H9 (cell line): ENCODE measurements around the gene ANXA4. TPM values are rescaled to one million over a fixed set of nuclear protein-coding genes. Genes with fewer than 3 reads are reported as not detected.

Experiments
- DNase-seq: peaks from one replicate; pipeline ENCODE4 v3.0.0-alpha.2; 2017
- H2AFZ ChIP-seq: one replicate; pipeline ENCODE4 v1.6.1; 2013; ENCODE audit warnings: mild to moderate bottlenecking, low read length, control low read depth, moderate library complexity
- H2AK5ac ChIP-seq: 2 replicates; pipeline ENCODE4 v1.6.1; 2013; ENCODE audit warnings: low read length, control low read depth, mixed read lengths; ENCODE audit not compliant: insufficient read length
- H2BK120ac ChIP-seq: one replicate; pipeline ENCODE4 v1.6.1; 2013; ENCODE audit warnings: low read depth, mild to moderate bottlenecking, low read length, control low read depth, inconsistent platforms; ENCODE audit not compliant: poor library complexity, severe bottlenecking
- H2BK12ac ChIP-seq: 2 replicates; pipeline ENCODE4 v1.6.1; 2013; ENCODE audit warnings: low read length, control low read depth, mixed read lengths, low read depth; ENCODE audit not compliant: insufficient read length
- H2BK15ac ChIP-seq: 2 replicates; pipeline ENCODE4 v1.6.1; 2013; ENCODE audit warnings: low read depth, low read length, control low read depth
- H2BK20ac ChIP-seq: one replicate; pipeline ENCODE4 v1.6.1; 2013; ENCODE audit warnings: low read depth, mild to moderate bottlenecking, low read length, control low read depth, inconsistent platforms; ENCODE audit not compliant: poor library complexity, severe bottlenecking
- H2BK5ac ChIP-seq: 2 replicates; pipeline ENCODE4 v1.6.1; 2013; ENCODE audit warnings: low read length, control low read depth, mixed read lengths; ENCODE audit not compliant: insufficient read length
- H3K14ac ChIP-seq: 2 replicates; pipeline ENCODE4 v1.6.1; 2013; ENCODE audit warnings: low read length, control low read depth; ENCODE audit not compliant: insufficient read depth
- H3K18ac ChIP-seq: 2 replicates; pipeline ENCODE4 v1.6.1; 2013; ENCODE audit warnings: low read depth, mild to moderate bottlenecking, mixed read lengths, low read length, control low read depth; ENCODE audit not compliant: insufficient read length
- H3K23ac ChIP-seq: 2 replicates; pipeline ENCODE4 v1.6.1; 2013; ENCODE audit warnings: low read length, control low read depth, mixed read lengths, low read depth; ENCODE audit not compliant: insufficient read length
- H3K23me2 ChIP-seq: 2 replicates; pipeline ENCODE4 v1.6.1; 2013; ENCODE audit warnings: low read depth, mild to moderate bottlenecking, mixed read lengths, low read length, control low read depth; ENCODE audit not compliant: insufficient read length, poor library complexity, severe bottlenecking
- H3K27ac ChIP-seq: 2 replicates; pipeline ENCODE4 v1.5.1; 2013; ENCODE audit warnings: low read length, control low read depth, mixed read lengths, low read depth; ENCODE audit not compliant: insufficient read length
- H3K27me3 ChIP-seq: 2 replicates; pipeline ENCODE4 v1.6.1; 2013; ENCODE audit warnings: low read length, control low read depth, inconsistent platforms; ENCODE audit not compliant: insufficient read depth
- H3K4ac ChIP-seq: 2 replicates; pipeline ENCODE4 v1.6.1; 2013; ENCODE audit warnings: low read depth, mild to moderate bottlenecking, control low read depth, inconsistent platforms, low read length, moderate library complexity
- H3K4me1 ChIP-seq: 2 replicates; pipeline ENCODE4 v1.6.1; 2013; ENCODE audit warnings: low read length, control low read depth, inconsistent platforms; ENCODE audit not compliant: insufficient read depth
- H3K4me2 ChIP-seq: 2 replicates; pipeline ENCODE4 v1.6.1; 2013; ENCODE audit warnings: low read length, control low read depth, mixed read lengths; ENCODE audit not compliant: insufficient read length, insufficient read depth
- H3K56ac ChIP-seq: 2 replicates; pipeline ENCODE4 v1.6.1; 2013; ENCODE audit warnings: low read depth, mild to moderate bottlenecking, mixed read lengths, low read length, control low read depth; ENCODE audit not compliant: insufficient read length
- H3K79me1 ChIP-seq: 2 replicates; pipeline ENCODE4 v1.6.1; 2013; ENCODE audit warnings: low read depth, mild to moderate bottlenecking, moderate library complexity, low read length, control low read depth, inconsistent platforms; ENCODE audit not compliant: insufficient read depth, poor library complexity, severe bottlenecking
- H3K79me2 ChIP-seq: 2 replicates; pipeline ENCODE4 v1.6.1; 2013; ENCODE audit warnings: low read length, control low read depth, inconsistent platforms; ENCODE audit not compliant: insufficient read depth
- H3K9ac ChIP-seq: 2 replicates; pipeline ENCODE4 v1.6.1; 2013; ENCODE audit warnings: low read length, control low read depth, mixed read lengths; ENCODE audit not compliant: insufficient read length; ENCODE audit errors: extremely low read depth
- H3K9me3 ChIP-seq: one replicate; pipeline ENCODE4 v1.6.1; 2013; ENCODE audit warnings: low read depth, low read length, inconsistent platforms; ENCODE audit not compliant: control insufficient read depth
- H3T11ph ChIP-seq: one replicate; pipeline ENCODE4 v1.6.1; 2013; ENCODE audit warnings: mild to moderate bottlenecking, low read length, control low read depth, inconsistent platforms
- H4K20me1 ChIP-seq: one replicate; pipeline ENCODE4 v1.6.1; 2013; ENCODE audit not compliant: control insufficient read depth, insufficient read length, insufficient read depth
- H4K5ac ChIP-seq: 2 replicates; pipeline ENCODE4 v1.6.1; 2013; ENCODE audit warnings: low read depth, mild to moderate bottlenecking, mixed read lengths, low read length, control low read depth; ENCODE audit not compliant: insufficient read length
- H4K8ac ChIP-seq: replicated peaks from 2 replicates; pipeline ENCODE4 v1.6.1; 2013; ENCODE audit warnings: low read length, control low read depth, mixed read lengths, low read depth; ENCODE audit not compliant: insufficient read length
- H4K91ac ChIP-seq: 2 replicates; pipeline ENCODE4 v1.6.1; 2013; ENCODE audit warnings: low read depth, mild to moderate bottlenecking, moderate library complexity, mixed read lengths, low read length, control low read depth; ENCODE audit not compliant: insufficient read length
- H3K27ac Mint-ChIP-seq, 3 experiments: 2 replicates in 2 of 3; 3 replicates in 1 of 3; pipeline ENCODE4 v1.8.0; 2020 to 2021; ENCODE audit warnings: mixed read lengths in 3 of 3, mild to moderate bottlenecking in 1 of 3, moderate library complexity in 1 of 3
- H3K27me3 Mint-ChIP-seq: 2 replicates; pipeline ENCODE4 v1.8.0; 2021; ENCODE audit warnings: low read depth, mild to moderate bottlenecking, moderate library complexity, mixed read lengths
- H3K36me3 Mint-ChIP-seq, 3 experiments: 2 replicates in 2 of 3; 3 replicates in 1 of 3; pipeline ENCODE4 v1.8.0; 2020 to 2021; ENCODE audit warnings: low read depth in 3 of 3, mixed read lengths in 3 of 3; ENCODE audit not compliant: insufficient read depth in 1 of 3
- H3K4me1 Mint-ChIP-seq, 2 experiments: 2 replicates each; pipeline ENCODE4 v1.8.0; 2020; ENCODE audit warnings: mixed read lengths in 2 of 2
- H3K4me3 Mint-ChIP-seq, 2 experiments: 2 replicates in 1 of 2; 3 replicates in 1 of 2; pipeline ENCODE4 v1.8.0; 2020 to 2021; ENCODE audit warnings: mild to moderate bottlenecking in 2 of 2, mixed read lengths in 2 of 2, moderate library complexity in 1 of 2
- H3K9me3 Mint-ChIP-seq, 2 experiments: 2 replicates in 1 of 2; 3 replicates in 1 of 2; pipeline ENCODE4 v1.8.0; 2020; ENCODE audit warnings: mild to moderate bottlenecking in 2 of 2, mixed read lengths in 2 of 2, moderate library complexity in 1 of 2
- WGBS: extraction: QIAGEN DNeasy Blood & Tissue Kit; methylation state at CpG from one replicate; pipeline ENCODE4 v1.1.7; 2013; ENCODE audit warnings: missing lambda C conversion rate, low lambda C conversion rate, mixed read lengths; ENCODE audit not compliant: insufficient read length; ENCODE audit errors: extremely low coverage; 5-methylcytosine and 5-hydroxymethylcytosine counted together
- total RNA-seq: library from RNA; stranded (reverse); gene quantifications from 2 replicates; pipeline ENCODE4 v1.2.1, GENCODE V29; 2021
- TF ChIP-seq, protein P1 (sequence below): fragments of 200-600 bp; sonication (generic); conservative IDR thresholded peaks from 3 replicates; pipeline ENCODE4 v1.8.0; 2021; ENCODE audit warnings: antibody characterized with exemption, mild to moderate bottlenecking

The ANXA4 gene
- total RNA-seq, 1 experiment from 2014 or later = 14.4 TPM

- Histone ChIP-seq H2BK5ac (no peak overlapping the region), H3K79me1 (no peaks in the 10 kb centered on the region), H3K14ac (no peak overlapping the region), H2AFZ (no peak overlapping the region), H3T11ph (no peak overlapping the region), H3K79me2 (no peaks in the 10 kb centered on the region), H2AK5ac (no peak overlapping the region), H3K56ac (no peak overlapping the region), H3K23me2 (no peaks in the 10 kb centered on the region), H4K20me1 (peaks cover 2% of the 10 kb centered on the region), H3K27ac (no peak overlapping the region), H4K91ac (no peak overlapping the region), H2BK15ac (no peak overlapping the region), H3K4me1 (peaks cover 24% of the 10 kb centered on the region), H3K9me3 (no peaks in the 10 kb centered on the region), H2BK120ac (no peak overlapping the region), H3K27me3 (no peaks in the 10 kb centered on the region), H3K18ac (no peak overlapping the region), H3K4ac (no peak overlapping the region), H2BK12ac (no peak overlapping the region), H2BK20ac (no peak overlapping the region), H3K9ac (no peak overlapping the region), H3K23ac (no peak overlapping the region), H4K8ac (no peak overlapping the region), H3K4me2 (peak overlapping the region; percentile 30), H4K5ac (no peak overlapping the region)
- H3K4me1 Mint-ChIP-seq = peaks cover 46 to 53% of the 10 kb centered on the region in 2 experiments
- TF ChIP-seq, protein P1, sequence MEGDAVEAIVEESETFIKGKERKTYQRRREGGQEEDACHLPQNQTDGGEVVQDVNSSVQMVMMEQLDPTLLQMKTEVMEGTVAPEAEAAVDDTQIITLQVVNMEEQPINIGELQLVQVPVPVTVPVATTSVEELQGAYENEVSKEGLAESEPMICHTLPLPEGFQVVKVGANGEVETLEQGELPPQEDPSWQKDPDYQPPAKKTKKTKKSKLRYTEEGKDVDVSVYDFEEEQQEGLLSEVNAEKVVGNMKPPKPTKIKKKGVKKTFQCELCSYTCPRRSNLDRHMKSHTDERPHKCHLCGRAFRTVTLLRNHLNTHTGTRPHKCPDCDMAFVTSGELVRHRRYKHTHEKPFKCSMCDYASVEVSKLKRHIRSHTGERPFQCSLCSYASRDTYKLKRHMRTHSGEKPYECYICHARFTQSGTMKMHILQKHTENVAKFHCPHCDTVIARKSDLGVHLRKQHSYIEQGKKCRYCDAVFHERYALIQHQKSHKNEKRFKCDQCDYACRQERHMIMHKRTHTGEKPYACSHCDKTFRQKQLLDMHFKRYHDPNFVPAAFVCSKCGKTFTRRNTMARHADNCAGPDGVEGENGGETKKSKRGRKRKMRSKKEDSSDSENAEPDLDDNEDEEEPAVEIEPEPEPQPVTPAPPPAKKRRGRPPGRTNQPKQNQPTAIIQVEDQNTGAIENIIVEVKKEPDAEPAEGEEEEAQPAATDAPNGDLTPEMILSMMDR = no peak
- no peak for DNase-seq
- peak overlapping the region in 2 of 3 experiments; percentile 88 to 89; a peak in 5 of 7 replicates for H3K27ac Mint-ChIP-seq
- no CpG with 5 or more reads among the region's 5 CpGs for WGBS
- no peaks in the 10 kb centered on the region; a peak in 2 of 7 replicates for H3K36me3 Mint-ChIP-seq
- H3K27me3 Mint-ChIP-seq = peaks cover 20% of the 10 kb centered on the region
- H3K9me3 Mint-ChIP-seq = no peaks in the 10 kb centered on the region; a peak in 2 of 5 replicates
- no peak overlapping the region; a peak in 1 of 5 replicates for H3K4me3 Mint-ChIP-seq
Measured at GRCh38 chr2:69718338-69718965, 23.5 kb upstream of the ANXA4 start.
